ENCODE data around the gene MTMR1.

MTMR1 gene

GRCh38 chrX:150768580-150769190 is 75.5 kb downstream of the MTMR1 start:
- Histone ChIP-seq H3K27ac (ENCODE audit: poor library complexity, severe bottlenecking) (no peak overlapping the region), H3K4me3 (ENCODE audit: severe bottlenecking) (no peak overlapping the region)
- ATAC-seq (ENCODE audit: low read depth) = no peak

GRCh38 chrX:150769408-150769807 is 76.2 kb downstream of the MTMR1 start:
- H3K4me1 ChIP-seq (ENCODE audit: insufficient read depth, poor library complexity, severe bottlenecking) = no peaks in the 10 kb centered on the region
- no peak overlapping the region for H3K27ac ChIP-seq (ENCODE audit: poor library complexity, severe bottlenecking)
- H3K4me3 ChIP-seq (ENCODE audit: severe bottlenecking) = no peak overlapping the region
- H3K27me3 ChIP-seq (ENCODE audit: insufficient read depth, poor library complexity, severe bottlenecking) = no peaks in the 10 kb centered on the region
- no peaks in the 10 kb centered on the region for H3K36me3 ChIP-seq (ENCODE audit: low read depth)
- ATAC-seq (ENCODE audit: low read depth) (no peak), DNase-seq (ENCODE audit: low spot score) (no peak)
- no peaks in the 10 kb centered on the region for H3K9me3 ChIP-seq (ENCODE audit: severe bottlenecking)
- TF ChIP-seq CTCF (IDR thresholded peaks at IDR 0.05; ENCODE audit: poor library complexity, severe bottlenecking) = no peak

More at GRCh38 chrX:150768580-150769190, 75.5 kb downstream of the MTMR1 start:
- TF ChIP-seq CTCF (IDR thresholded peaks at IDR 0.05; ENCODE audit: poor library complexity, severe bottlenecking) = no peak
- Histone ChIP-seq H3K4me1 (ENCODE audit: insufficient read depth, poor library complexity, severe bottlenecking) (no peaks in the 10 kb centered on the region), H3K9me3 (ENCODE audit: severe bottlenecking) (no peaks in the 10 kb centered on the region), H3K36me3 (ENCODE audit: low read depth) (no peaks in the 10 kb centered on the region), H3K27me3 (ENCODE audit: insufficient read depth, poor library complexity, severe bottlenecking) (no peaks in the 10 kb centered on the region)
- DNase-seq (ENCODE audit: low spot score) = no peak

GRCh38 chrX:150770623-150771022 is 77.4 kb downstream of the MTMR1 start:
- no peaks in the 10 kb centered on the region for H3K4me1 ChIP-seq (ENCODE audit: insufficient read depth, poor library complexity, severe bottlenecking)
- H3K4me3 ChIP-seq (ENCODE audit: severe bottlenecking) = no peak overlapping the region
- no peaks in the 10 kb centered on the region for H3K36me3 ChIP-seq (ENCODE audit: low read depth)
- no peaks in the 10 kb centered on the region for H3K27me3 ChIP-seq (ENCODE audit: insufficient read depth, poor library complexity, severe bottlenecking)
- H3K9me3 ChIP-seq (ENCODE audit: severe bottlenecking) = no peaks in the 10 kb centered on the region
- no peak for TF ChIP-seq CTCF (IDR thresholded peaks at IDR 0.05; ENCODE audit: poor library complexity, severe bottlenecking)
- no peak overlapping the region for H3K27ac ChIP-seq (ENCODE audit: poor library complexity, severe bottlenecking)
- ATAC-seq (ENCODE audit: low read depth) (no peak), DNase-seq (ENCODE audit: low spot score) (no peak)

- Histone ChIP-seq H3K4me1 (ENCODE audit: insufficient read depth, poor library complexity, severe bottlenecking) (no peaks in the 10 kb centered on the region), H3K9me3 (ENCODE audit: severe bottlenecking) (no peaks in the 10 kb centered on the region), H3K27ac (ENCODE audit: poor library complexity, severe bottlenecking) (no peak overlapping the region), H3K4me3 (ENCODE audit: severe bottlenecking) (no peak overlapping the region), H3K27me3 (ENCODE audit: insufficient read depth, poor library complexity, severe bottlenecking) (no peaks in the 10 kb centered on the region), H3K36me3 (ENCODE audit: low read depth) (no peaks in the 10 kb centered on the region)
- ATAC-seq (ENCODE audit: low read depth) = no peak
- no peak for DNase-seq (ENCODE audit: low spot score)
- TF ChIP-seq CTCF (IDR thresholded peaks at IDR 0.05; ENCODE audit: poor library complexity, severe bottlenecking) = no peak
These were observed 77.9 kb downstream of the MTMR1 start for GRCh38 chrX:150771116-150771515.

GRCh38 chrX:150772150-150772970 is 79.2 kb downstream of the MTMR1 start:
- Histone ChIP-seq H3K4me1 (ENCODE audit: insufficient read depth, poor library complexity, severe bottlenecking) (no peaks in the 10 kb centered on the region), H3K4me3 (ENCODE audit: severe bottlenecking) (no peak overlapping the region), H3K27me3 (ENCODE audit: insufficient read depth, poor library complexity, severe bottlenecking) (no peaks in the 10 kb centered on the region), H3K36me3 (ENCODE audit: low read depth) (no peaks in the 10 kb centered on the region), H3K27ac (ENCODE audit: poor library complexity, severe bottlenecking) (no peak overlapping the region), H3K9me3 (ENCODE audit: severe bottlenecking) (no peaks in the 10 kb centered on the region)
- ATAC-seq (ENCODE audit: low read depth) (peak; percentile 84), DNase-seq (ENCODE audit: low spot score) (no peak)
- peak; percentile 76 for TF ChIP-seq CTCF (IDR thresholded peaks at IDR 0.05; ENCODE audit: poor library complexity, severe bottlenecking)

All from RWPE2 (cell line).